NCI-H1694 (cell line): Measurements from ENCODE around the gene GZMA.
"Not testable (repeated sequence)": the region's sequence is repeated elsewhere in the genome, so short reads cannot be mapped to it uniquely, and the experiment has no call there.

Experiments
- DNase-seq: peaks from one replicate; lab custom pipeline; 2025; lab: John Stamatoyannopoulos, UW

GZMA gene

GRCh38 chr5:55102348-55102747, at the start of gene GZMA:
GZMA (plus strand) TSS chr5:55102646; CDS start chr5:55102683, 37 bp downstream.
- DNase-seq = no peak

DNA sequence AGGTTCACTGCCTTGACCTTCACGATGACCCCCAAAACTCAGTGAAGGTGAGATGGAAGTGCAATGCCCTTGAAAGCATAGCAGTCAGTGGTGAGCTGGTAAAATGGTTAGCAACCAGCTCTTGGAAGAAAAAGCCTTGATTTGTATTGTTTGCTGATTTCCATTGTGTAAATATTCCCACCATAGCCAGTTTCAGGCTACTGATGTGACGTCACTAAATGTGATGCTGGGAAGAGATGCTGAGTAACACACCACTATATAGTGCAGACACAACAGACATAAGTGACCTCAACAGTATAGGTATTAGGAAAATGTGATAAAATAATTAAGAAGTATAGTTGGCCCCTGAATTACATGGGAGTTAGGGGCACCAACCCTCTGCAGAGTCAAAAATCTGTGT, 47.3 kb upstream of the GZMA start:
- no peak for DNase-seq

- no peak for DNase-seq
These were observed 40.2 kb upstream of the GZMA start for GRCh38 chr5:55062039-55062779.

DNA sequence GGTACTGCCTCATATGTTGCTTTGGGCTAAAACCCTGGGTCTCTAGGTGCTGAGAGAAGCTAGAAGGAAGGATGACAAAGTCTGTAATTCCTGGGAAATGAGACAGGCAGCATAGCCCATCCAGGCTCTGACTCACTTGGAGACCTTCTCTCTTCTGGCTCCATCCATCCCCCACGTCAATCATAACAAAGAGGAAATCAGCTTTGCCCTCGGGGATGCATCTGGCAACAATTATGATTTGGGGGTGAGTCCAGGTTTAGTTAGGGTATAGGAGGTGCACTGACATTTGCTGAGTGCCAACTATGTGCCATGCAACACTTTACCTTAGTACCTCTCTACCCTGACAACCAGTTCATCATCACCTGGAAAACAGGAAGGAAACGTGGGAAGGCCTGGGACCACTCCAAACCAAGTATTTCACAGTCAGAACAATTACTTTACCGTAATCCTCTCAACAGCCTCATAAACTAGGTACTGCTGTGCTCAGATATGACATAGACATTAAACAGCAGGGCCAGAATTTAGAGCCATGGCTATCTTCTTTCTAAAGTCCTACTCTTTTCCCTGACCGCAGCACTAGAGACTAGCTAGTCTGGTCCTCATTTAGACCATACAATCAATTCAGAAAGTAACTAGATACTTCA, 39.1 kb upstream of the GZMA start:
- no peak for DNase-seq

DNA sequence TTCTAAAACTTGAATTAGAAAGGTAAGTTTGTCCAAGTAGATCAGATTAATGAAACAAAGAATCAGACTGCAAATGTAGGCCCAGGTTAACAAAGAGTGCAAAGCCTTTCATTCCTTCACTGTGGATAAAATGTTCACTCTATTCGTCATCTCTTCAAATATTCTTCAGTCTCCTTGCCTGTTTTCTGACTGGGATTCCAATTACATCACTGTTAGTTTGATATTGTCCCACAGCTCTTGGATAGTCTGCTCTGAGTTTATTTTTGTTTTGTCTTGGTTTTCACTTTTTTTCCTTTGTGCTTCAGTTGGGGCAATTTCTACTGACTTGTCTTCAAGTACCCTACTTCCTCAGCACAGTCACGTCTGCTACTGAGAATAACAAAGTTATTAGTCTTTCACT, 38.5 kb upstream of the GZMA start:
- DNase-seq = no peak

DNA sequence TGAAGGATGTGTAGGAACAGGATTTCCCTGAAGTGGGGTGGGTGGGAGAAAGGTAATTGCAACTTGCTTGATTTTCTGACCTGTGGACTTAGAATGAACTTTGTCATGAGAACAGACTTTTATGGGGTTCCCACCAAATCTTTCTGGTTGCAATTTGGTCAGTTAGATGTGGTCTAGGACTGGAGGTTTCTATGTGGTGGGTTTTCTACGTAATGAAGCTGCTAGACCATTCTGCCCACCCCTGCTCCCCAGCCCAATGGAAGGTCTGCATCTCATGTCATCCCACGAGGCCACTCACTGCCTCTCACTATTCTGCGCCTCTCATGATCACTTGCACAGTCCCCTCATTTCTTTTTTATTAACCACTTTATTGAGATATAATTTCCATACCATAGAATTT, 37.9 kb upstream of the GZMA start:
- DNase-seq = no peak

GRCh38 chr5:55066277-55066676, 36.2 kb upstream of the GZMA start:
- no peak for DNase-seq

- no peak for DNase-seq
These were observed 31.5 kb upstream of the GZMA start for GRCh38 chr5:55070968-55071367.

DNA sequence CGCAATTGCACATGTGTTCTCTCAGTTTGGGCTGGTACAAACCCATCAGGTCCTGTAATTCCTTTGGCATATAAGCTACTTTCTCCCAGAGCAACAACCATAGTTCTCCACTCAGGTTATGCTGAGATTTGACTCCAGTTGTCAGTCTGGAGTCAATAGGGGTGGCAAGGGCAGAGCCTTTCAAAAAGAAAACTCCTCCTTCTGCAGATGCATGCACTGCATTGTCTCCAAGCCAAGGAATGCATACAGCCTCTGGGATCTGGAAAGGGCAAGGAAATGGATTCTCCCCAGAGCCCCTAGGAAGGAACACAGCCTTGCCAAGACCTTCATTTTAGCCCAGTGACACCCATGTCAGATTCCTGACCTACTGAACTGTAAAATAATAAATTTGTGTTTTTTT, 31.0 kb upstream of the GZMA start:
- DNase-seq = no peak

GRCh38 chr5:55072666-55073065, 29.8 kb upstream of the GZMA start:
- DNase-seq = no peak

DNA sequence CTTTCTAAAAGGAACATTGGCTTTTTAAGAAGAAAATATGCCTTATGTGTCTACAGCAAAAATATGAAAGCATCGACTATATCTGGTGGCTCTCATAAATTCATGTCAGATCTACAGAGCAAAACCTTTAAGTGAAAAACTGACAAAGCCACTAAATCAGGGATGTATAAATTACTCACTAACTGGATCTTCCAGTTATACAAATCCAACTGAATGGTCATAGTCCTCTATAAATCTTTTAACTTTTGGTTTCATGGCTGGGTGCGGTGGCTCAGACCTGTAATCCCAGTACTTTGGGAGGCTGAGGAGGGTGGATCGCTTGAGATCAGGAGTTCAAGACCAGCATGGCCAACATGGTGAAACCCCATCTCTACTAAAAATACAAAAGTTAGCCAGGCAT, 29.2 kb upstream of the GZMA start:
- no peak for DNase-seq

DNA sequence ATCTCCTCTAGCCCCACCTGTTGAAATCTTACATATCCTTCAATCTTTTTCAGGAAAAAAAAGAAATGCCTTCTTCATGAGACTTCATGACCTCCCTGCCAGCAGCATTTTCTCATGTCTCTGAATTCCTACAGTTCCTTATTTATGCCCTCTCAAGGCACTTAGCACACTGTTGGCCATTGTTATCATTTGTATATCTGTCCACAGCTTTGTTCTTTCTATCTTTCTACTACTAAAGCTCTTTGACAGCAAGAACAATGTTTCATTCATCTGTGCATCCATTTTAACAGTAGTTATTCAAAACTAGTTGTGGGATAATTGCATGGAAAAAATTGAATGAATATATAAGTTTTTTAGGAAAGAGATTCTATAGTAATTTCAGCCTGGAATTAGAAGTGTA, 20.9 kb upstream of the GZMA start:
- no peak for DNase-seq

DNA sequence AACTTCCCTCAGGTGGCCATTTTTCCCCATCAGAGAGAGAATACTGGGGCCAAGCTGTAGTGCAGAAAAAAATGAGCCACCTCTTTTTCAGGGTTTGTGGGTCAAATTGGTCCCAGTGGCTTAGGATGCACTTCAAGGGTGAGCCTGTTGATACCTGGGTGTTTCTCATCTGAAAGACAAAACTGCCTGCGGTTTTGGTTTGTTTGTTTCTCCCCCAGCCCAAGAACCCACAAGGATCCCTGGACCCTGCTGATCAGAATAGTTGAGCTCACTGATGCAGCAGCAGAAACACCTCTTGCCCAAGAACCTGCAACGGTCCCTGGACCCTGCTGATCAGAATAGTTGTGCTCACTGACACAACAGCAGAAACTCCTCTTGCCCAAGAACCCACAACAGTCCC, 13.1 kb upstream of the GZMA start:
- not testable (repeated sequence) for DNase-seq

DNA sequence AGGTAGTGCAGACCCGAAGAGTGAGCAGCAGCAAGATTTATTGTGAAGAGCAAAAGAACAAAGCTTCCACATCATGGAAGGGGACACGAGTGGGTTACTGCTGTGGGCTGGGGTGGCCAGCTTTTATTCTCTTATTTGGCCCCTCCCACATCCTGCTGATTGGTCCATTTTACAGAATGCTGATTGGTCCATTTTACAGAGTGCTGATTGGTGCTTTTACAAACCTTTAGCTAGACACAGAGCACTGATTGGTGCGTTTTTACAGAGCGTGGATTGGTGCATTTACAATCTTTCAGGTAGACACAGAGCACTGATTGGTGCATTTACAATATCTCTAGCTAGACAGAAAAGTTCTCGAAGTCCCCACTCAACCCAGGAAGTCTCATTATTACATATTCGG, 11.4 kb upstream of the GZMA start:
- not testable (repeated sequence) for DNase-seq

GRCh38 chr5:55096182-55096581, 6.3 kb upstream of the GZMA start:
- DNase-seq = no peak

- no peak for DNase-seq
These were observed 5.6 kb upstream of the GZMA start for GRCh38 chr5:55096861-55097260.

DNA sequence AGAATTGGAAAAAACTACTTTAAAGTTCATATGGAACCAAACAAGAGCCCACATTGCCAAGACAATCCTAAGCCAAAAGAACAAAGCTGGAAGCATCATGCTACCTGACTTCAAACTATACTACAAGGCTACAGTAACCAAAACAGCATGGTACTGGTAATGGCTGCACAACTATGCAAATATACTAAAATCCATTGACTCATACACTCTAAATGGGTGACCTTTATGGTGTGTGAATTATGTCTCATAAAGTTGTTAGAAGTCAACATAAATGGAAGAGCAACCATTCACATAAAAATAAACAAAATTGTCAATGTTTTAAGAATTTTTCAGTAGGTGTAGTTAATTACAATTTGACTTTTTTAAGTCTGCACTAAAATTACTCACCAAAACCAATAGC, 1.3 kb upstream of the GZMA start:
- not testable (repeated sequence) for DNase-seq

DNA sequence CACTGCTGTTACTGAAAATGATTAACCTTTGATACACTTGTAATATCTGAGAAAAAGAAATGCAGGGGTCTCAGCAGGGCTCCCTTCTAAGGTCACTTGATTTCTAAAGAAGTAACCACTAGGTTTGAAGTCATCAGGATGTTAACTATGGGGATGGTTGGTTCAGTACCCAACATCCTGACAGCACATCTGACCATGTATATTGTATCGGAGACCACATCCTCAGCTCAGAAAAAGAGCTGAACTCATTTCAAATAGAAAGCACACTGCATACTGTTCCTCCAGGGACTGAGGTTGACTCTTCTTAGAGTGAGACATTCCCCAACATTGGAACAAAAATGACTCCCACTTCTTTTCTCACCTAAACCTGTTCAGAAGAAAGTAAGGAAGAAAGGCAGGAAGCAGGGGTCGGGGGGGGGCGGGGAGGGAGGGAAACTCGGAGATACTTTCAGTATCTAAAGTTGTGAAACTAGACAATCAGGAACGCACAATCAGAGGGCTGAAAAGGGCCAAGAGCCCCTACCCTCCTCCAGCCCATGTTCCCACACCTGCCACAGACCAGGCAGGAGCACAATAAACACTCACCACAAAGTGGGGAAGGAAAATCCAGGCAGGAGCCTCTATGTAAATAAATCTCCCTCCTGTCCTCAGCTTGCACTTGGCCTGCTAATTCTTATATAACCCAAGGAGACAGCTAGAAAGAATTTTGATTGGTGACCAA, 730 bp upstream of the GZMA start:
- no peak for DNase-seq

- no peak for DNase-seq
These were observed 1.8 kb downstream of the GZMA start for GRCh38 chr5:55104036-55104772.

- DNase-seq = no peak
These were observed 2.7 kb downstream of the GZMA start for GRCh38 chr5:55104946-55105701.

GRCh38 chr5:55105976-55106375, 3.5 kb downstream of the GZMA start:
- not testable (repeated sequence) for DNase-seq

GRCh38 chr5:55108661-55109060, 6.2 kb downstream of the GZMA start:
- no peak for DNase-seq
